ENCODE results near the gene RIF1.
A peak's percentile ranks its signal among the peaks of the same experiment; 100 is the strongest.

The RIF1 gene

DNA sequence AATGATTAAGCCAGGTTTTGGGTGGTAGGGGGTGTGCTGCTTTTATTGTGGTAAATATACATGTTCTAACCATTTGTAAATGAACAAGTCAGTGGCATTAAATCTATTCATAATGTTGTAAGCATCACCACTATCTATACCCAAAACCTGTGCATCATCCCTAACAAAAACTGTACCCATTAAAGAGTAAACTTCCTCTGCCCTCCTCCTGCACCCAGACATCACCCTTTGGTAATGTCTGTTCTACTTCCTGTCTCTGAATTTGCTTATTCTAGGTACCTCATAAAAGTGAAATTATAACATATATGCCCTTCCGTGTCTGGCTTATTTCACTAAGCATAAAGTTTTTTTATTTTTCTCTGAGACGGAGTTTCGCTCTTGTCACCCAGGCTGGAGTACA, 14.1 kb downstream of the RIF1 start:
- DNase-seq = no peak

DNA sequence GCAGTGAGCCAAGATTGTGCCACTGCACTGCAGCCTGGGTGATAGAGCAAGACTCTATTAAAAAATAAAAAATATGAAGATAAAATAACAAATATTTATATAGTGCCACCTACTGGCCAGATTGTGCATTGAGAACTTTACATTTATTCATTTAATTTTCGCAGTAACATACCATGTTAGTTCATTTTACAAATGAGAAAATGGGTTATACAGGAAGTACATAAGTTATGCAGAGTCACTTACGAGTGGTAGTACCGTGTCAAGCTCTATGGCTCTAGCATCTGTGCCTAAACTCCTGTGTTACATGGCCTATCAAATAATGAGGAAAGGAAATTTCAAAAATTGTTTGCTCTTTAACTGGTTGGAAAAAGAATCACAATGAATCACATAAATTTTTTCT, 27.9 kb downstream of the RIF1 start:
- peak; percentile 32 for DNase-seq

DNA sequence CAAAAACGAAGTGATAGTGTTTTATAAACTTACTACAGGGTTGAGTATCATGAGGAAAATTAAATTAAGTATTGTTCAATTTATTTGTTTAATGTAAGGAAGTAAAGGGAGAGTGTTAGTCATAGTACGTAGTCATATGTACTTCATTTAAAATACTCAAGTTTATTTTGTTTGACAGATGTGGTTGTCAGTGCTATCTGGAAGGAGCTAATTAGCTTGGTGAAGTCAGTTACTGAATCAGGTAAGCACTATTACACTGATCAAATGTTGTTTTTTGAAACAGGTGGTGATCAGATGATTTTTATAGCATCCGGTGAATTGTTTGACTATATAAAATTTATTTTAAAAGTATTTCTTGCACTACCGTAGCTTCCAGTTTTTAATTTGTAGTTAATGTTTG, 28.8 kb downstream of the RIF1 start:
- no peak for DNase-seq

DNA sequence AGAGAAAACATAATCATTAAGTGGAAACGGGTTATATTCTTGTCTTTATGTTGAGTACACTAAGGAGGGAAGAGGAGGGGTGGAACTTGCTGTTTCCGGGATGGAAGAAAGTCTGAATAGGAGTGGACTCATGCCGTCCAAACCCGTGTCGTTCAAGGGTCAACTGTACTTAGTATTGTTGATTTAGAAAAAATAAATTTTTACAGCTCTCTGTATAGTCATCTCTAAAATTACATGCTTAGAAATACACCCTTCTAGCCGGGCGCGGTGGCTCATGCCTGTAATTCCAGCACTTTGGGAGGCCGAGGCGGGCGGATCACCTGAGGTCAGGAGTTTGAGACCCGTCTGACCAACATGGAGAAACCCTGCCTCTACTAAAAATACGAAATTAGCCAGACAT, 29.4 kb downstream of the RIF1 start:
- DNase-seq = no peak

DNA sequence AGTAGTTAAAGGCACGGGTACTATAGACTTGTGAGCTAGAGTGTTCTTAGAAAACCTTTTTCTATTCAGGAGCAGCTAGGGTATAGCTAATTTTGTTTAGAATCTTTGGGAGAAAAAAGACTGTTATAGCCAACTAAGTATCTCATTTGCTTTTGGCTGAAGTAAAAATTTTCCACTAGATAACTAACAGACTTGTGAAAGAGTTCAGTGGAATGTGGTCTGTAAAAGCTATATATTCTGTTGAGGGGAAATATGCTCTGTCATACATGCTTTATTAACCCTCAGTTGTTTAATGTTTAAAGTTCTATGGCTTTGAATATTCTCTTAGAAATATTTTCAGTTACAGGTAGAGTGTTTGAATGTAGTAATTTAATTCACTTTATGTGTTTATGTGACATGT, 49.7 kb downstream of the RIF1 start:
- peak; percentile 22 for DNase-seq

DNA sequence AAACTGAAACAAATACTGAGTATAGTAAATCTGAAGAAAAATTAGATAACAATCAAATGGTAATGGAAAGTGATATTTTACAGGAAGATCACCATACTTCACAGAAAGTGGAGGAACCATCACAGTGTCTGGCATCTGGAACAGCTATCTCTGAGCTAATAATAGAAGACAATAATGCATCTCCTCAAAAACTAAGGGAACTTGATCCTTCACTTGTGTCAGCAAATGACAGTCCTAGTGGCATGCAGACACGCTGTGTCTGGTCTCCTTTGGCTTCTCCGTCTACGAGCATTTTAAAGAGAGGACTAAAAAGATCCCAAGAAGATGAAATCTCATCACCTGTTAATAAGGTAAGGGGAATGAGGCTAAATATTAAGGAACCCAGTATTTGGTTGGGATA, 56.1 kb downstream of the RIF1 start:
- no peak for DNase-seq

DNA sequence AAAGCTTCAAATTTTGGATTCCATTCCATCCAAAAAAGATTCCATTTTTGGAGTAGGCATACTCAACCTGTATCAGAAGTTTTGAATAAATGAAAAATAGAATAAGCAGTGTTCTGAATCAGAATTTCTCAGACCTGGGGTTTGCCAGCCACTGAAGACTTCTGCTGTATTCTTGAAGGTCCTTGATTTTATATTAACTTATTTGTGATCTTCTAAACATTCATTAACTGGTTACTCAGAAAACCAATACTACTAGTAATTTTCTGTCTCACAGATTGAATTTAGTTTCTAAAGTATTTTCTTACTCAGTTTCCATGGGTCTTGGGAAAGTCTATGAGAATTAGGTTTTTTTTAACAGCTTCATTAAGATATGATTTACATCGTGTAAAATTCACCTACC, 60.9 kb downstream of the RIF1 start:
- no peak for DNase-seq

DNA sequence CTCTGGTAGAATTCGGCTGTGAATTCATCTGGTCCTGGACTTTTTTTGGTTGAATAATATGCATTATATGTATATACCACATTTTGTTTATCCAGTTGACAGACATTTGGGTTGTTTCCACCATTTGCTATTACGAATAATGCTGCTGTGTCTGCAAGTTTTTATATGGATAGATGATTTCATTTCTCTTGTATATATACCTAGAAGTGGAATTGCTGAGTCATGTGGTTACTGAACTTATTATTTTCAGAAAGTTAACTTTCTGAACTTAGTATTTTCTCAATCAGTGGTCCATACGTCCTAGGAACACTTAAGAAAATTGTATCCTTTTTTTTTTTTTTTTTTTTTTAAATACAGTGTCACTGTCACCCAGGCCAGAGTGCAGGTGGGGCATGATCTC, 63.3 kb downstream of the RIF1 start:
- DNase-seq = peak; percentile 10

DNA sequence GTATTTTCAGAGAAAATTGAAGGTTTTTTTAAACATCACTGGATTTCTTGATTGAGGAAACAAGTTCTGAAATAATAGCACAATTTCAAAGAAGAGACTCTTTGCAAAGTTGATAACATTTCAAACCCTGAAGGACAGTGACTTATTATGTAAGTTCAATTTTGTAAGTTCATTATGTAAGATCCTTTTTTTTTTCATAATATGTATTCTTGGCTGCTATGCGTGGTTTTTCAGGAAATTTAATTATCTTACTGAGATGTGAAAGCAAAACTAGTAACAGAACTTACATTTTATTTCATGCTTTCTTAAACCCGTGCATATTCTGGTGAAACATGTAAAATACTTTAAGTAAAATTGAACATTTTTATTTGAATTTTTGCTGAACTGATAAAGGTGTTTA, 65.4 kb downstream of the RIF1 start:
- no peak for DNase-seq

DNA sequence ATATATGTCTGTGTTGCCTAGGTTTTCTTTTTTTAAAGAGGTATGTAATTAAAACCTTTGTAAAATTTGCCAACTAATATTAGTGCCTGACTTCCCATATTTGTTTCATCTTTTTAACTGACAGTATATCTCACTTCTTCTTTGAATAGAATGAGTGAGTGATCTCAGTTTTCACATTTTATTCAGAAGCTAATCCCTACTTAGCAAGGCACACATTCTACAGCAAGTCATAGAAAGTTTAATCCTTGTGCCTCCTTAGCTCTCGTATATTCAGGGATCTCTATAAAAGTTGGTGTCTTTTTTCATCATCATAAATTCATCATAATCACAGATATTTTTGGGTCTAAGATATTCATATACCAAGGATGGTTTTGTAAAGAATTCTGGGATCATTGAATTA, 66.6 kb downstream of the RIF1 start:
- DNase-seq = no peak

DNA sequence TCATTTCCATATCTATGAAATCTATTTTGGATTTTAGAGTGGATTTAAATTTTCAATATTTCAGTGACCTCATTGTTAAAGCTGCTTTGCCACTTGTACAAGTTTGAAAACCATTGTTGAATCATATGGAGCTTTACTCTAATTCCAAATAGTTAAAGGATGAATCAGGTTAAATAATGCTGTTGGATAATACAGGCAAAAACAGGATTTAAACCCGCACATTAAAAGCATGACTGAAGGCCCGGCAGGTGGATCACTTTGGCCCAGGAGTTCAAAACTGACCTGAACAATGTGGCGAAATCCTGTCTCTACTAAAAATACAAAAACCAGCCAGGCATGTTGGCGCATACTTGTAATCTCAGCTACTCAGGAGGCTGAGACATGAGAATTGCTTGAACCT, 68.3 kb downstream of the RIF1 start:
- DNase-seq = peak; percentile 35

DNA sequence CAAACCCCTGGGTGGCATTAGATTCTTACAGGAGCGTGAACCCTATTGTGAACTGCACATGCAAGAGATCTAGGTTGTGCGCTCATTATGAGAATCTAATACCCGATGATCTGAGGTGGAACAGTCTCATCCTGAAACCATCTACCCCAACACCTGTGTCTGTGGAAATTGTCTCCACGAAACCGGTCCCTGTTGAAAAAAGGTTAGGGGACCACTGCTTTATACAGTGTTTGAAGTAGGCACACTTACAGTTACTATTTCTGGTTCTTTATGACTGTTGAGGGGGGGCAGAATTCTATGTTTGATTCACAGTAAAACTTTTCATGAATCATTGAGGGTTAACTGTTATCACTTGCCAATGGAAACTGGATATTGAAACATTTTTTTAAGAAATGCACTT, 72.0 kb downstream of the RIF1 start:
- no peak for DNase-seq

DNA sequence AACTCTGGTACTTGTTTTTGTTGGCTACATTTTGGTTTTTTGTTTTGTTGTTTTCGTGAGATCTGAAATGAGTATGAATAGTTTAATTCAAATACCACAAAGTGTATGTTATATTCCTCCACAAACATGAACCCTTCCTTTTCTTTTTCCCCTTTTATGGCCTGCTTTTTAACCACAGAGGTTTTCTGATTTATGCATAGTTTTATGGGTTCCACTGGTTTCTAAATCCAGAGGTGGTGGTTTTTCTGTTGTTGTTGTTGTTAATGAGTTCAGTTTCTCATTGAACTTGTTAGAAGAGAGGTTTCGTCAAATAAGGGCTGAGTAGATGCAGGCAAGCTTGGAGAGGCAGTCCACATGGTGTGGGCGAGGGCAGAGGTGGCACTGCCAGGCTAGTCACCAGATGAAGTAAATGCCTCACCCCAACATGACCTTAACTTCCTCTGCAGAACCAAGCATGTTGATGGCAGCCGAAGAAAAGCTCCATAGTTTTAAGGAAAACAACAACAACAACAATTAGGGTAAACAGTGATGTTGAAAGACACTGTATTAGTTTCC, 72.5 kb downstream of the RIF1 start:
- DNase-seq = no peak

DNA sequence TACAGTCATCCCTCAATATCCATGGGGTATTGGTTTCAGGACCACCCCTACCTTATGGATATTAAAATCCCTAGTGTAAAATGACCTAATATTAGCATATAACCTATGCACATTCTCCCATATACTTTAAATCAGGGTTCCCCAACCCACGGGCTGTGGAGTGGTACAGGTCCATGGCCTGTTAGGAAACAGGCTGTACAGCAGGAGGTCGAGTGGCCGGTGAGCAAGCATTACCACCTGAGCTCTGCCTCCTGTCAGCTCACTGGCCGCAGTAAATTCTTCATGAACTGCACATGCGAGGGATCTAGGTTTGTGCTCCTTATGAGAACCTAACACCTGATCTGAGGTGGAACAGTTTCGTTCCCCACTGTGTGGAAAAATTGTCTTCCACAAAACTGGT, 73.8 kb downstream of the RIF1 start:
- DNase-seq = no peak

DNA sequence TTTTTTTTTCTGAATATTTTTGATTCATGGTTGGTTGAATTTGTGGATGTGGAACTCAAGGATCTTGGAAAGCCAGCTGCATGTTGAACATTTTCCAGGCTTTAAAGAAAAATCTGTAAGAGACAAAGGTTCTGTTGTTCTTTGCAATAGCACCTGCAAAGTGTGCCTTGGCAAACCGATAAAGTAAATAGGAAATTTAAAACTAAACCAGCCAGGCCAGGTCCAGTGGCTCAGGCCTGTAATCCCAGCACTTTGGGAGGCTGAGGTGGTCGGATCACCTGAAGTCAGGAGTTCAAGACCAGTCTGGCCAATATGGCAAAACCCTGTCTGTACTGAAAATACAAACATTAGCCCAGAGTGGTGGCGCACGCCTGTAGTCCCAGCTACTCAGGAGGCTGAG, 74.4 kb downstream of the RIF1 start:
- no peak for DNase-seq

DNA sequence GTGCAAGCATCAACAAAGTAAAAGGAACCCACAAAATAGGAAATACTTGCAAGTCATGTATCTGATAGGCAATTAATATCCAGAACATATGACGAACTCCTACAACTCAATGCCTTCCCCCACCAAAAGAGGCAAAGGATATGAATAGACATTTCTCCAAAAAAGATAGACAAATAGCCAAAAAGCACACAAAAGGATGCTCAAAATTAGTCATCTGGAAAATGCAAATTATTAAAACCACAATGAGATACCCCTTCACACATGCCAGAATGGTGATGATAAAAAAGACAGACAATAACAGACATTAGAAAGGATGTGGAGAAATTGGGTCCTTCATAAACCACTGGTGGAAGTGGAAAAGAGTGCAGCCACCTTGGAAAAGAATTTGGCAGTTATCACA, 76.4 kb downstream of the RIF1 start:
- no peak for DNase-seq

DNA sequence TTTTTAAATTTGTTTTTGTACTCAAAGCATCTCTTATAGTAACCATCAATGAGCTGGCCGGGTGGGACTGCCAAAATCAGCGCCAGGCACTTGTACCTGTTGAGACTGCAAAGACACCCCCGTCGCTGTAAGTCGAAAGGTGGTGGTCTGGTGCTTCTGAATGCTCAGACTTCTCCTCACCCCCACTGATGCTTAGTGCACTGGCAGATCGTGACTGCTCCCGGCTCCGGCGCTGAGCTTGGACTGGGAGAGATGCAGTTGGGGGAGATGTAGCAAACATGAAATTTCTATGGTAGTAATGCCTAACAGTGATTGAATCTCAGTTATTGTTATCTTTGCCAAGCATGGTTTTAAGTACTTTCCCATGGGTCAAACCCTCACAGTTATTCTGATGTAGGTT, 80.6 kb downstream of the RIF1 start:
- DNase-seq = no peak

DNA sequence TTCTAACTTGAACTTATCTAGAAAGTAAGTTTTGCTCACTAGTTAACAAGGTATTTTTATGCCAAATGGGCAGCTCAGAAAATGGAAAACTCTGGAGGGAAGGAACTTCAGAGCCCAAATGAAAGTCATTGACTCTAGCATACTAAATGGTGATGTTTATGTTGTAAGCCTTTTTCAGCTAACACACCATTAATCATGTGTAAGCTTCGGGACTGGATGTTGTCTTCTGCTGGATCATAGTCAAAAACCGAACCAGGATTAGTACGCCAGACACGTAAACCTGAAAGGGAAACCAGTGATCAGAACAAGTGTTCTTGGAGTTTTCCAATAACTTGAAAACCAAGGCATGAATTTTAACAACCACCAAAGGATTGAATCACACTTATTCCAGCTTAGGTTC, 81.8 kb downstream of the RIF1 start:
- no peak for DNase-seq

DNA sequence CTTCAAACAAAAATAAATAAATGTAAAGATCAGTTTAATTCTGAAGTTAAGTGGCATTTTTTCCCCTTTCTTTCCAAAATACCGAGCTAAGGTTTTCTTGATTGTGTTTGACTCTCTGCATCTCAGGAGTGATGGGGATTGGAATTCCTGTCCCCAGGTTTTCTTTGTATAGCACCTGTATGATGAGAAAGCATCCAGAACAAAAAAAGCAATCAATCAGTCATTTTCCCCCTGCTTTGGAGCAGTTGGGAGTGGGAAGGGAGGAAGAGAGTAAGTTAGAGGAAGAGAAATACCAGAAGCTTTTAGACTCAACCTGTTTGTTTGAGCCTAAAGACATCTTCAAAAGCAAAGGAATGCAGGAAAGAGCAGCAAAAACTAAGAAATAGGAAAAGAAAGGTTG, 88.5 kb downstream of the RIF1 start:
- DNase-seq = no peak

DNA sequence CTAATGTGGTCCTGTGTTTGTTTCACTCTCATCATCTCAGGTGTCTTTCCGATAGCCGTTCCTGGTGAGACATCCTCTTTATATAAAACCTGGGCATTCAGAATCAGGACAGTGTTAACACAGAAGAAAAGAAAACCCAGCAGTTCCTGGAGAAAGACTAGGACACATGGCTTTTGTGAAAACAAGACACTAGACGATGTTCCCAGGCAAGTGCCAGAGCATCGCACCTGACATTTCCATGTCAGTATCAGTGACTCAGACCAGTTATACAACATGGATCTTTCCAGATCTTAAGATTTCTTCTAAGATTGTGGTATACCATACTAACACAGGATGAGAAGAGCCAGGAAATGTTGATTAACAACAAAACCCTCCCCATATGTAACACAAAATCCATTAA, 96.5 kb downstream of the RIF1 start:
- no peak for DNase-seq

DNA sequence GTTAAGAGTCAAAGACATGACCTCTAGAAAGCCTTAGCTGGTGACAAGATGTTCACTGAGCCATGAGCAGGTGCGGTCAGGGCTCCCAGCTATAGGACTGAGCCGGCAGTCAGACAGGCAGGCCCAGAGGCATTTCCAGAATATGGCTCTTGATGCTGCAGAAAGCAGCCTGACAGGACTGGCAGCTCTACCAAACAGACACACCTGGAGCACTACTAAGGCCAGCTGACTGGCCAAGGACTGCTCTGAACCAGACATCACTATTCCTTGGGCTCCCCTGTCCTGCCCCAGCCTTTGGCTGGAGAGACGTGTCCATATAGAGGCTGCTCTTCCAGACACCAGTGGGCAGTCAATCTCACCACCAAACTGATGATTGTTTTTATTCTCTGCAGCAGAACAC, 98.8 kb downstream of the RIF1 start:
- DNase-seq = no peak

DNA sequence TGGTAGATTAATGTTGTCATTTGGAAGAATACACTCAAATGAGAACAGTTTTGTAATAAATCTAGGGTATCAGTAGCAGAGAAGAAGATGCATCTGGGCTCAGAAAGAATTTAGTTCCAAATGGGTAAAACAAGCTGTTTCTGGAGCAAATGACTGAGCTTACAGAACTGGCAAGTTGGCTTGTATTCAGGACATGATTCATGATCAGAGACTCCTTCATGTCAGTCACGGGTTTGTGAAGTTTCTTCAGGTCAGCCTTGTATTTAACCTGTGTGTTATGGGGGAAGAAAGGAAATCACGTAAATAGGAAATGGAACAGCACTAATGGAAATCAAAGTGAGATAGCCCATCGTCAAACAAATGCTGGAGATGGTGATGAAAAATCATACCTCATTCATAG, 109.1 kb downstream of the RIF1 start:
- DNase-seq = peak; percentile 25

DNA sequence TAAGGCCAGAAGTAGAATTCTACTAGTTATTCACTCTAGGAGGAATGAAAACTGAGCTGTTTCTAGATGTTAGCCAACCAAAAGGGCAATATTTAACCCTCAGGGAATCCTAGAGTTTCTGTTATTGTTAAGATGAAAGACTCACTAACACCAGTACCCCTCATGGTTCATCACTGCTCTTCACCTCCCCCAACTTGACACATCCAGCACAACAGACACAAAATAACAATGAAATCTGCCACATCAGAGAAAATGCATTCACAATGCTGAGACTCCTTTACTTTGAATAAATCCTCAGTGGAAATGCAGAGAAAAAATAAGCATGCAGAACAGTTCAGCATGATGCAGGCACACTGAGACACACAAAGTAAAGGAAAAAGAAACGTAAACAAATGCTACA, 111.3 kb downstream of the RIF1 start:
- no peak for DNase-seq

DNA sequence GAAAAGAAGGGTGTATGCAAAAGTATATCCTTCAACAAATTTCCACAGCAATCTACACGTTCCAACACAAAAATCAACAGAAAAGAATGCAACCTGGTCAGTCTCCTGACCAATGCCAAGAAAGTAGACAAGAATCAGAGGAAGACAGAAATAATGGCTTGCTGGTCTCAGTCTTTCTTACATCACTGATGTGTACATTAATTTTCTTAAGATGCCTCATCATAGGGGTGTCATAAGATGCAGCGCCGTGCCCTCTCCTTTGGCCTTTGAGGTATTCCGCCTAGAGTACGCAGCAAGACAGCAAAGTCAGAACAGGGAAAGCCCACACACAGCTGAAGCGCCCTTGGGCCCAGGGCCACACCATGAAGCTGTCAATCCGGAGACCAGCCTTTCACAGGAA, 112.9 kb downstream of the RIF1 start:
- DNase-seq = no peak

DNA sequence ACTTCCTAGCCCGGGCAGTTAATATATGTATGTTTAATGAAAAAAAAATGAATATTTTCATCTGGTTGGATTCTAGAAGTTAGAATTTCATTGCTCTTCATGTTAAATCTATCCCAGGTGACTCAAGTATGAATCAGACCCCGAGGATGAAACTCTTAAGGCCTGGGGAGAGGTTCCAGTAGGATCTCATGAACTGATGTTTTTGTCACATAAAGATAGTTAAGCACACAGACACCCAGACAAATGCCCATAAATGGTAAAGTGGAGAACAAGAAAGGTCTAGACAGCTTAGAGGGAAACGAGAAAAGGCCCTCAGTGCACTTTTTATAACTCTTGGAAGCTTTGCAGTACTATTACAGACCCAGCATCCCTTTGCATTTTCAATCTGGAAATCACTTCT, 114.1 kb downstream of the RIF1 start:
- DNase-seq = peak; percentile 70

DNA sequence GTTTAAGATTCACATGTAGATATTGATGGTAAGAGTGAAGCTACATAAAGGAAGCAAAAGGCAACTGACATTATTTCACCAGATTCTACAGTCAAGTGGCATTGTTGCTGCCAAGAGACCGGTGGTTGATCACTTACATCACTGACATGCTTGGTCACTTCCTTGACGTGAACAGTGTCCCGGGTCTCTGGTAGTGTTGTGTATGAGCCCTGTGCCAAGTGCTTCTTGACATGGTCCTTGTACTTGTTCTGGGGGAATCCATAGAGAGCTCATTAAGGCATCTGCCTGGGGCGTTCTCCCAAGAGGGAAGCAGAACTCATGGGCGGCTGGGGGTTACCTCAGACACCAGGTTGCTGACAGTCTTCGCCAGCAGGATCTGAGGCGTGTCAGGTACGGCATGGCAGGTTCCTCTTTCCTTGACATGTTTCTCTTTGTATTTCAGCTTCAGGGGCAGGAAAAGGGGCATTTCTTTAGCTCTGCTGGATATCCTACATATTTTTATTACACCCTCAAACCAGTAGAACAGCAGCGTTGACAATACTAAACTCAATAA, 116.2 kb downstream of the RIF1 start:
- no peak for DNase-seq
